SIG-M5 treated with dmso at 0.1 percent for 504 hours (cell line): ENCODE measurements around the gene RFX7.

Source experiments
- DNase-seq: peaks from one replicate; lab custom pipeline; 2025; ENCODE audit not compliant: unreplicated experiment; lab: John Stamatoyannopoulos, UW

RFX7 gene

DNA sequence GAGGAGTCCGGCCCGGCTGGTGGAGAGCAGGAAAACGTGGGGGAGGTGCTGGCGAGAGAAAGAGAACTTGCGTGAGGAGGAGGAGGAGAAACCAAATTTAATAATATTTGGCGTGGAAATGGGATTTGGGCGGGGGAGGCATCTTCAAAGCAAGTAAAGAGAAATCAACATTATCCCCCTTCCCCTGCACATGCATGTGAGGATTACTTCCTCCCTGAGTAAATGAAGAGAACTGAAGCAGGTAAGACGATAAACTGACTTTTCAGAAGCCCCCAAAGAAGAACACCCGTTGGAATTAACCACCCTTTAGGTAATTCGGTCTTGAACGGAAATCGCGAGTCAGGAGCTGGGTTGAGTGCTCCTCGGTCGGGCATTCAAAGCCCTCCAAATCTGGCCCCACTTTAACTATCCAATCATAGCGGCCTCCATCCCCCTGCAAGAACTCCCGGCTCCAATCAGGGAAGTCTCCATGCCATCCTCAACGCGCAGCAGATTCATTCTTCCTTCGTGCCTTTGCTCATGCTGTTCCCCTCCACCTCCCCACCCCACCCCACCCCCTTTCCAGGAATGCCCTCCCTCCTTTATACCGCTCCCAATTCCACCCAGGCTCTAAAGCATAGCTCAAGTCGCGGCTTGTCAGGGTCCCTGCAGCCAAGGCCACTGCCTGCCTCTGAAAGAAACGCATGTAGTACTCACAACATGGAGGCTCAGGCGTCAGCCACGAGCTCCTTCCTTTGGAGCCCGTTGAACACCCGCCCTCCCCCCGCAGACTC, 545 bp upstream of the RFX7 start:
- DNase-seq, result peak; percentile 78

DNA sequence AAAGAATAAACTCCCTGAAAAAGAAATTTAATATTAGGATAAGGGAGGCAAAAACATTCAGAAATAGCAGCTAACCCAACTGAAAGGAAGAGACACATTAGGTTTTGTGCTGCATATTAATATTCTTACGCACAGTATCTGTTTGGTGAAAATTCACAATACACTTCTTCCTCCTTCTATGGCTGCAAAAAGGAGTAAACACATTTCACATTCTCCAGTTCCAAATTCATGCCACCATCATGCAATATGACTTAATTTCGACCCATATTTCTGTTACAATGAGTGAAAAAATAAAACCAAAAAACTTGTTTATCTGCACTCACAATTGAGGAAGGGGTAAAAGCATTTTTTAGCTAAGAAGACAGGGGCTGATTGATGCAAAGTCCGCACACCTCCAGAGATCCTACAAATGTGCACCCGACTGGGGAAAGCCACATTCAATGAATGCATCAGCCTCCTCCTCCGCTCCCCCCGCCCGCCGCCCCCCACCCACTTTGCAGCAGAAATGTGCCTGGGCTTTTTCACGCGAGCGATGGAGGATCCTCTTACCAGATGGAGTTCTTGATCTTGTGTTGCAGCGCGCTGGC, 1.0 kb downstream of the RFX7 start:
- peak; percentile 39 for DNase-seq

DNA sequence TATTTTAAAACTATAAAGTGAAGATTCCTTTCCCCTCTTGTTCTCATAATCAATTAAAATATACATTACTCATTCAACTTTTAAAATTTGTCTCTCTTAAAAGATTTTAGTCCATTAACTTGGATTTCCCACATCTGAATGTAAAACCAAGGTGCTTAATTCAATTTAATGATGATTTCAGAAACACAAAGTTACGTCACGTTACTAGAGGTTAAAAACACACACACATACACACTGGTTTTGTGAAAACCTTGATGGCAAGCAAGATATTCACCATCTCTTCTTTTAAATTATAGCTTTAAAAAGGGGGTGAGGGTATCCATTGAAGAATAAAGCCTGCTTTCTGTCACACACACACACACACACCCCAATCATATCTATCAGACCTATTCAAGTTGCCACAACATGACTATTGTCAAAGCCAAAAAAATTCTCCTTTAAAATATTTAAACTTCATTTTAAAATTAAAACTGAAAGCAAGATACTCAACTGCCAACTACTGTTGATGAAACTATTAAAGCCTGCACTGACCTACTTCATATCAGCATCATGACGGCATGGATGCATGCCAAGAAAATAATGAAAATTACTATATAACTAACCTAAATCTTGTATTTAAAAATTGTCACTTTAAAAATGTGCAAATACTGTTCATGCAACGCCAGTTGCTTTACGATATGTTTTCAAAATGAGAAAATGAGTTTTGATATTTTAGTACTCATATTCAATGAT, 2.1 kb downstream of the RFX7 start:
- DNase-seq, result no peak

DNA sequence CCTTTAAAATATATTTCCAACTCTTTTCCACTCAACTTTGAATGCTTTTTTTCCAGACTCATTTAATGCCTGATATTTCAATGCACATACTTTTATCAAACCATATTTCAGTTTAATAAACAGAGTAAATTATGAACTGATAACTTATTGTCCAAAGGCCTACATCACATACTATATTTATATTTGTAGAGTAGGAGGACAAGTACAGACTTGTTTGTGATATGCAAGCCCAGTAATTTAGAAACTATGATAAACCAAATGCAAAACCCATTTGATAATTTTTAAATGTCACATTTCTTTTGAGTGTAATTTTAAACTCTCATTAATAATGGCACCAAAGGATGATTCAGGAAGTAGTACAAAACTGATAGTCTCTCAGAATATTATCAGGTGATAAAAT, 3.3 kb downstream of the RFX7 start:
- no peak for DNase-seq

DNA sequence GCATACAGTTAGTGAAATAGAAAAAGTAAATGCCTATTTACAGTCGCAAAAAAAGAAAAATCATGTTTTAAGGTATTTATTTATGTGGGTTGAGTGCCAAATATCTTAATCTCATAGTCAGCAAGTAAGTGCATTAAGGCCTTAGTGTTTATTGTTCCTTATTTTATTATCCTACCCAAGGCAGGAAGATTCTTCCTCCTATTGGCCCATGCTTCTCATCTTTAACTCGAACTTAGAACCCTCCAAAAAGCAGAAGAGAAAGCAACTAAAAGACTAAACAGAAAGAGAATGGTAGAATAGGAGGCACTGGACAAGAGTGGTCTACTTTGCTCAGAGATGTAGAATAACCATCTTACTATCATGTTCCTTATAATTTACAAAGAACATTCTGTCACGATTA, 7.5 kb downstream of the RFX7 start:
- DNase-seq, result peak; percentile 48

DNA sequence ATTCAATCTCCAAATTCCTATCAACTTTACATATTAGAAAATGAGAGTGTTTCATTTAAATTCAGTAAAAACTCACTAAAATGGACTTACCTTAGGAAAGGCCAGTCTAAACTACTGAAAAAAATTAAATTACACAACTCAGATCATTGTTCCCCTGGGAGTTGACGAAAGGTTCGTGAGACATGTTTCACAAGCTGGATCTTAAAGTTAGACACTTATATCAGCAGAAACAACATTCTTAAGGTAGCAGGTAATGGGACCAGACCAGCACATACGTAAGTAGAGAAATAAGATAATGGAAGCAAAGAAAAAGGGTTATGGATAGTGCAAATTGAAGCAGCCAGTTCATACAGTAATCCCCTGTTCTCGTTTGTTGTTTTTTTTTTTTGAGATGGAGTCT, 8.9 kb downstream of the RFX7 start:
- no peak for DNase-seq

DNA sequence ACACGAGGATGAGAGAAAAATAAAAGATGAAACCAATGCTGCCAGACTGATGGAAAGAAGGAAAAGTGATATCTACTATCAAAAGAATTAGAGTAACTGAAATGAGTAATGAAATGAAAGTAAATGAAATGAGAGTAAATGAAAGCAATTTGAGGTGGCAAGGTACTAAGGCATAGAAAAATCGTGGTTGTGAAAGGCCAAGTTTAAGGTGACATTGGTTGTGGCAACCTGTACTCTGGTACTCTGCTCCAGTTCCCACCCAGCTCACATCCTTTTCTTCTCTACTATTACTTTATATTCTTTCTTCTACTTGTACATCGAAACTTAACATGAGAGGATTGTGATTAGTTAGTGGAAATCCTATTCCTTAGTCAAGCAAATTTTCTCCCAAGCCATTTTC, 10.1 kb downstream of the RFX7 start:
- DNase-seq, result no peak

DNA sequence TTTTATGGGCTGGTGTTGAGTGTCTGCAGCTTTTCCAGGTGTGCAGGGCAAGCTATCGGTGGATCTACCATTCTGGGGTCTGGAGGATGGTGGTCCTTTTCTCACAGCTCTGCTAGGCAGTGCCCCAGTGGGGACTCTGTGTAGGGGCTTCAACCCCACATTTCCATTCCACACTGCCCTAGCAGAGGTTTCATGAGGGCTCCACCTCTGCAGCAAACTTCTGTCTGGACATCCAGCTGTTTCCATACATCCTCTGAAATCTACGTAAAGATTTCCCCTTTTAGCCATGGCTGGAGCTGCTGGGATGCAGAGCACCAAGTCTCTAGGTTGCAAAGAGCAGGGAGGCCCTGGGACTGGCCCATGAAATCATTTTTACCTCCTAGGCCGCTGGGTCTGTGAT, 11.6 kb downstream of the RFX7 start:
- no peak for DNase-seq

DNA sequence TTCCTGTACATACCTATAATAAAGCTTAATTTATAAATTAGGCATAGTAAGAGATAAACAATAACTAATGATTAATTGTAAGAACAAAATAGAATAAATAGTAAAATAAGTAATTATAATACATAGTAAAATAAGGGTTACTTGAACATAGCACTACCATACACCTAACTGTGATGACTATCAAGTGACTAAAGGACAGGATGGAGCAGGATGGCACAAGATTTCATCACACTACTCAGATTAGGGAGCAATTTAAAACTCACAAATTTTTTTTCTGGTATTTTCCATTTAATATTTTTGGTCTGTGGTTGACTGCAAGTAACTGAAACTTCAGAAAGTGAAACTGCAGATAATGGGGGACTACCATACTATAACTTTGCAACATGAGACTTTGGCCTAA, 14.8 kb downstream of the RFX7 start:
- DNase-seq, result no peak

DNA sequence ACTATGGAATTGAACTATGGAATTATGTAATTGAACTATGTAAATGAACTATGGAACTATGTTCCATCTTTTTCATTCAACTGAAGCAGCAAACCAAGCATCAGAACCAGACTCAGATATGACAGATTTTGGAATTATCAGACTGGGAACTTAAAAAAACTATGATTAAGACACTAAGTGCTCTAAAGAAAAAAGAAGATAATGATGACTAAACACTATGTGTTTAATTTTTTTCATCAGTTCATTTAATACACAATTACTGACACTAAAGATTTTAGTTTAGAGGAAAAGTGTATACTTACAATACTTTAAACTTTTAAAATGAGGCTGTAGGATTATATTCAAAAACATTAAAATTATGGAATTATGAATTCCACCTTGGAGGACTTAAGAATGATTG, 15.3 kb downstream of the RFX7 start:
- DNase-seq, result no peak

DNA sequence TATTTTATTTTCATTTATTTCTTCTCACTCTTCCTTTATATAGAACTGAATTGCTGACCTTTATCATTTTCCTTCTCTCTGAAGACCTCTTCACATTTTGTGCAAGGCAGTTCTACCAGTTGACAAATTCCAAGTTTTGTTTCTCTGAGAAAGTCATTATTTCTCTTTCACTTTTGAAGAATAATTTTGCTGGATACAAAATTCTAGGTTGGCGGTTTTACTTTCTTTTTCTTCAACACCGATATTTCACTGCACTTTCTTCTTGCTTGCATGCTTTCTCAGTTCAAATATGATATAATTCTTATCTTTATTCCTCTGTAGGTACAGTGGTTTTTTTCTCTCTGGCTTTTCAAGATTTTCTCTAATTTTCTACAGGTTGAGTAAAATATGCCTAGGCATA, 15.9 kb downstream of the RFX7 start:
- no peak for DNase-seq

DNA sequence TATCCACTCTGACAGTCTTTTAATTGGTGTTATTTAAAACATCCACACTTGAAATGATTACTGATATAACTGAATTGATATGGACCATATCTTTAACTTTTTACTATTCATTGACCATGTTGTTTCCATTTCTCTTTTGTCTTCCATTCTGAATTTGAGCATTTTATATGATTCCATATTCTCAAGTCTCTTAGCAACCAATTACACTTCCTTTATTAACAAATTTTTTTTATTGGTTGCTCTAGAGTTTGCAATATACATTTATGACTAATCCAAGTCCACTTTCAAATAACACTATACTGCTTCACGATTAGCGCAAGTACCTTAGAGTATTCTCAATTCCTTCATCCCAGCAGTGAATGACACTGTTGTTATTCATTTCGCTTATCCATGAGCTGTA, 16.4 kb downstream of the RFX7 start:
- no peak for DNase-seq

DNA sequence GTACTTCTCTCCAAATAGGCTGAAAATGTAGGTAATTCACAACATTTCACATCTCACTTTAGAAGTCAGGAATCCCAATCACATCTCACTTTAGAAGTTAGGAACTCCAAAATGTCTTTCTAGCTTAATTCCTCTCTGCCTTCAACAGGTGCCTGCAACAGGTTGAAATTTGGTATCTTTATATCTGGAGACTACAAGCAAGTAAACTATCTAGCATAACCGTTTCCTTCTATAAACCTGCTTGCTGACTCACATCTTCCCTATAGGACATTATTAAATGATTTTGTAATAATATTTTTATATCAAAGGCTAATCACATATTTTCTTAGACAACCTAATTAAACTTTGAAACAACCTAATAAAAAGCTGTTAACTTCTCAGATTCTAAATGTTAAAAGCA, 18.2 kb downstream of the RFX7 start:
- no peak for DNase-seq

DNA sequence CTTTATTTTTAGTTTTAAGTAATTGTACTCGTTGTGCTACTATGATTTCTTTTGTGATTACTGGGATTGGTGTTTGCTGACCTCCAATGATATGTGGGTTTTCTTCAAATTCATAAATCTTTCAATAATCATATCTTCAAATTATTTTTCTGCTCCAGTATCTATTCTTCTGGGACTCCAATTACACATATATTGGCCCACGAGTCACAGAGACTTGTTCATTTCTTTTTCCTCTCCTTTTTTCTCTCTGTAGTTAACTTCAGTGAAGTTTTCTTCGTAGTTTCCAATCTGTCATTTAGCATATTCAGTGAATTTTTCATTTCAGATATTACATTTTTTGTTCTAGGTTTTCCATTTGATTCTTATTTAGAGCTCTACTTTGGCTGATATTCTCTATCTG, 21.4 kb downstream of the RFX7 start:
- DNase-seq, result no peak

DNA sequence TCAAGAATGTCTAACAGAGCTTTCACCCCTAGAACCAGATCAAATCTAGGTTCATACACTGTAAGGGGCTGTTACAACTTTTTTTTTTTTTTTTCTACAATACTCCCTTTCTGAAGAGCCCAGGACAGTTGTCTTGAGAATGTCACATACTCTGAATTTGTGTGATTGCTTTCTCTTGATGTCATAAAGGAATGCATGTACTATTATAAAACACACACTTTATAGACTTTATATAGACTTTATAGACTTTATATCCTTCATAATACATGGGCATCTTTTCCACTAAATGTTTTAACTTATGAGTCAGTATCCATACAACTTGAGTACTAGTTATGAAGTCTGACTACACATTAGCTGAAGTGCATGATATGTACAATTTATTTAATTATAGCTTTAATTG, 26.3 kb downstream of the RFX7 start:
- no peak for DNase-seq

DNA sequence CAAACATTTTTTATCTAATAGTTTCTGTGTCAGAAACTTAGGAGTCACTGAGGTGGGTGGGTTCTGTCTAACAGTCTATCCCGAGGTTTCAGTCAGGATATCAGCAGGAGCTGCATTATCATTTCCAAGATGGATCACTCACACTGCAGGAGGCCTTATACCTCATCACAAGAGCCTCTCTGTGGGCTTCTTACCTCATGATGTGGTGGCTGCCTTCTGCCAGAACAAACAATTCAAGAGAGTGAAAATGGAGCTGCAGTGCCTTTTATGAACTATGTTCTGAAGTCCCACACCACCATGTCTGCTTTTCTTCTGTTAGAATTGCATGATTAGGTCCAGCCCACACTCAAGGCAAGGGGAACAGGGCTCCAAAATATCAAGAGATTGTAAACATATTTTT, 27.9 kb downstream of the RFX7 start:
- DNase-seq, result no peak

DNA sequence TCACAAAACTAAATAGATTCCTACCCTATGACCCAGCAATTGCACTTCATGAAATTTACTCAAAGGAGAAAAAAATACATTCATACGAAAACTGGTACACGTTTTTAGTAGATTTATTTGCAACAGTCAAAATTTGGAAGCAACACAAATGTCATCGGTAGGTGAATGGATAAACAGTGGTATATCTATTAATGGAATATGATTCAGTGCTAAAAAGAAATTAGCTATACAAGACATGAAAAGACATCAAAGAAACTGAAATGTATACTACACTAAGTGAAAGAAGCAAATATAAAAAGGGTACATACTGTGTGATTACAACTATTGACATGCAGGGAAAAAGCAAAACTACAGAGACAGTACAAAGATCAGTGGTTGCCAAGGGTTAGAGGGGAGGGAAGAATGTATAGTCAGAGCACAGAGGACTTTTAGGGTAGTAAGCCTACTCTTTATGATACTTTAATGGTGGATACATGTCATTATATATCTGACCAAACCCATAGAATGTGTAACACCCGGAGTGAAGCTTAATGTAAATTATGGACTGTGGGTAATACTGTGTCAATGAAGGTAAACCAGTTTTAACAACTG, 31.6 kb downstream of the RFX7 start:
- no peak for DNase-seq

DNA sequence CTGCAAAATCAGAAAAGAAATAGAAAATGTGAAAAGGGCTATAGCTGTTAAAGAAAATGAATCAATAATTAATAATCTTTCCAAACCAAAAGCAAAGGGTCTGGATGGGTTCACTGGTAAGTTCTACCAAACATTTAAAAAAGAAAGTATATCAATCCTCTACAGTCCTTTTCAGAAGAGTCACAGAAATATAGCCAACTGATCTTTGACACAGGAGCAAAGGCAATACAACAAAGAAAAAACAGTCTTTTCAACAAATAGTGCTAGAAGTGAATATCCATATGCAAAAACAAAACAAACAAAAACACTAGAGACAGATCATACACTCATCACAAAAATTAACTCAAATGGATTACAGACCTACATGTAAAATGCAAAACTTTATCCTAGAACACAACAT, 32.6 kb downstream of the RFX7 start:
- DNase-seq, result no peak

DNA sequence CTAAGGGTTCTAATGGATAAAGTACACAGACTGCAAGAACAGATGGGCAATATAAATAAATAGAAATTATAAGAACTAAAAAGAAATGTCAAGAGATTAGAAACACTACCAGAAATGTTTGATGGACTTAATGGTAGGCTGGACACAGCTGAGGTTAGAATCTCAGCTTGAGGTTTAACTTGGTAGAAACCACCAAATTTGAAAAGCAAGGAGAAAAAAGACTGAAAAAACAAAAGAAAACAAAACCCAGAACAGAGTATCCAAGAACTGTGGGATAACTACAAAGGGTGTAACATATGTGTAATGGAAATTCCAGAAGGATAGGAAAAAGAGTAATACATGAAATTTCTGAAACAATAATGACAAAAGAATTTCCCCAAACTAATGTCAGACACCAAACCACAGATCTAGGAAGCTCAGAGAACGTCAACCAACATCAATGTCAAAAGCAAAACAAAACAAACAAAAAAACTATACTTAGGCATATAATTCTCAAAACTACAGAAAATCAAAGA, 35.0 kb downstream of the RFX7 start:
- no peak for DNase-seq

DNA sequence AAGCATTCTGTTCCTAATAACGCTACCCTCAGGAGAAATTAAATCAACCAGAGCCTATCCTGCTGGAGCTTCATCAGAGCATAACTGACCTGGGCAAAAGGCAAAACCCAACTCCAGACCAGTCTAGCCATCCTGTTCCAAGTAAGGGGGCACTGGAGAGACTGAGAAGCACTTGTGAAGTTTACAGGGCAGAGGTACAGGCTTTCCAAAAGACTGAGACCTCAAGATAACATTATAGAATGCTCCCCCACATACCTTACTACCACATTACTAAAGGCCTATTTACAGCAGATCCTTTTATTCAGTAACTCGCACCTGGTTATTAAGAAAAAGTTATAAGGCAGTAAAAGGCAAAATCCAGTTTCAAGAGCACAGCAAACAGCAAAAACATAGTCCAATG, 35.5 kb downstream of the RFX7 start:
- DNase-seq, result no peak

DNA sequence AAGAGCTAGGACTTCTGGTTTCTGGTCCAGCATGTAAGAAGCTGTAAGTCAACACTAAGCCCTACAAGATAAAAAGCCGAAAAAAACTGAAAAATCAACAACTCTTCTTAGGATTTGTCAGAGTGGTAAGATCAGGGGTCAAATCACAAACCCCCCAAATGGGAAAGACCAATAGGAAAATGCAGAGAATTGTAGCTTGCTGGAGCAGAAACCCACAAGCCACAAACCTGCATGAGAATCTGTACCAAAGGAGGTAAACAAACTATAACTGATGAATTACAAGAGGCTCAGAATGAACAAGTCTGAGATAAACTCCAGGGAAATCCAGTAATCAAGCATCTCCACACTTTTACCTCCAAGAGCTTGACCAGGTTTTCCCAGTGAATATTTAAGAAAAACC, 36.0 kb downstream of the RFX7 start:
- no peak for DNase-seq

DNA sequence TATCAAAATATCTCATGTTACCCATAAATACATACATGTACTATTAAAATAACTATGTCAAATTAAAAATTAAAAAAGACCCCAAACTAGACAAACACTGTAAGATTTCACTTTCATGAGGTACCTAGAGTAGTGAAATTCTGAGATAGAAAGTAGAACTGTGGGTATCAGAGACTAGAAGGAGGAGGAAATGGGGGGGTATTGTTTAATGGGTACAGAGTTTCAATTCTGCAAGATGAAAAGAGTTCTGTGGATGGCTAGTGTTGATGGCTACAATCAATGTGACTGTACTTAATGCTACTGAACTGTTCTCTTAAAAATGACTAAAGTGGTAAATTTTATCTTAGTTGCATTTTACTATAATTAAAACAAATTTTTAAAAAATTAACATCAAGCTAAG, 36.6 kb downstream of the RFX7 start:
- DNase-seq, result no peak
